Purkinje cell (primary cell): Measurements from ENCODE around the gene TEX36. TPM values are rescaled to one million over a fixed set of nuclear protein-coding genes. Genes with fewer than 3 reads are reported as not detected.

Experiments used
- polyA plus RNA-seq: library from polyadenylated mRNA; unstranded; fragments of >200 nt; fragmentation: Nextera tagmentation; gene quantifications from 2 replicates; pipeline ENCODE4 v1.2.1, GENCODE V29; 2014

TEX36 gene
- not detected in 2 replicates for polyA plus RNA-seq

GRCh38 chr10:125683063-125683462 lies at the start of gene TEX36:
Gene TEX36, minus strand, starts transcription at chr10:125683163. Its CDS starts 174 bp downstream, at chr10:125682989.

GRCh38 chr10:125719173-125720001 lies 36.4 kb upstream of the TEX36 start, which contains the start of gene EDRF1:
Gene EDRF1, plus strand, starts transcription at chr10:125719709. Its CDS starts 99 bp downstream, at chr10:125719808.

Other genes with a start within 250 kb of the TEX36 start
- 10.0 and 15.5 TPM in 2 replicates for gene EDRF1, start 36.5 kb upstream of the TEX36 start, polyA plus RNA-seq
- not detected in 2 replicates for gene MMP21, start 92.7 kb upstream of the TEX36 start, polyA plus RNA-seq
- 15.6 and 31.0 TPM in 2 replicates for gene UROS, start 140.1 kb upstream of the TEX36 start, polyA plus RNA-seq
- 138 and 144 TPM in 2 replicates for gene BCCIP, start 140.4 kb upstream of the TEX36 start, polyA plus RNA-seq
- 9.4 and 9.5 TPM in 2 replicates for gene DHX32, start 198.1 kb upstream of the TEX36 start, polyA plus RNA-seq
- 0.70 and 4.2 TPM in 2 replicates for gene FANK1, start 213.4 kb upstream of the TEX36 start, polyA plus RNA-seq